RWPE2 (cell line): ENCODE measurements around the gene CHCHD2.
A peak's percentile ranks its signal among the peaks of the same experiment; 100 is the strongest.
"Not testable (repeated sequence)": the region's sequence is repeated elsewhere in the genome, so short reads cannot be mapped to it uniquely, and the experiment has no call there.

ENCODE experiments used
- ATAC-seq: fragments of 200-7000 bp; cut with Tn5 transposase; 3 replicates; pipeline ENCODE4 v1.9.1; 2021; ENCODE audit warnings: low read depth
- DNase-seq: peaks from one replicate; pipeline ENCODE4 v3.0.0-alpha.2; 2020; ENCODE audit warnings: low spot score
- H3K27ac ChIP-seq: fragments of 450-650 bp; 2 replicates; pipeline ENCODE4 v1.5.1; 2017; ENCODE audit warnings: mild to moderate bottlenecking; ENCODE audit not compliant: poor library complexity, severe bottlenecking
- H3K27me3 ChIP-seq: fragments of 250-450 bp; sonication (Bioruptor Pico); 2 replicates; pipeline ENCODE4 v1.5.1; 2021; ENCODE audit warnings: mild to moderate bottlenecking, moderate library complexity; ENCODE audit not compliant: insufficient read depth, poor library complexity, severe bottlenecking
- H3K36me3 ChIP-seq: fragments of 250-450 bp; sonication (Bioruptor Pico); 2 replicates; pipeline ENCODE4 v1.5.1; 2020; ENCODE audit warnings: low read depth, mild to moderate bottlenecking, moderate library complexity
- H3K4me1 ChIP-seq: fragments of 250-450 bp; sonication (Bioruptor Pico); 2 replicates; pipeline ENCODE4 v1.5.1; 2021; ENCODE audit warnings: mild to moderate bottlenecking, moderate library complexity; ENCODE audit not compliant: insufficient read depth, poor library complexity, severe bottlenecking
- H3K4me3 ChIP-seq: fragments of 250-450 bp; sonication (Bioruptor Pico); 2 replicates; pipeline ENCODE4 v1.5.1; 2021; ENCODE audit warnings: mild to moderate bottlenecking, moderate library complexity; ENCODE audit not compliant: severe bottlenecking
- H3K9me3 ChIP-seq: fragments of 250-450 bp; sonication (Bioruptor Pico); 2 replicates; pipeline ENCODE4 v1.5.1; 2021; ENCODE audit warnings: mild to moderate bottlenecking, moderate library complexity; ENCODE audit not compliant: severe bottlenecking
- CTCF ChIP-seq: fragments of 450-650 bp; IDR thresholded peaks from one replicate; pipeline ENCODE4 v1.5.1; 2017; ENCODE audit warnings: mild to moderate bottlenecking, moderate library complexity; ENCODE audit not compliant: poor library complexity, severe bottlenecking

Gene CHCHD2

GRCh38 chr7:56121440-56121839 is 15.2 kb upstream of the CHCHD2 start:
- no peak overlapping the region for H3K4me3 ChIP-seq
- H3K4me1 ChIP-seq, result no peaks in the 10 kb centered on the region
- H3K9me3 ChIP-seq, result no peaks in the 10 kb centered on the region

GRCh38 chr7:56115852-56116538 is 9.7 kb upstream of the CHCHD2 start, which contains the start of gene NUPR2:
Gene NUPR2 (minus strand): TSS chr7:56116417. CDS start chr7:56116314, 103 bp downstream.
- Histone ChIP-seq H3K27me3 (no peaks in the 10 kb centered on the region), H3K4me3 (no peak within 1 kb of the TSS), H3K27ac (no peak within 1 kb of the TSS), H3K9me3 (no peaks in the 10 kb centered on the region), H3K36me3 (no peaks in the 10 kb centered on the region), H3K4me1 (no peaks in the 10 kb centered on the region)
- no peak for TF ChIP-seq CTCF
- DNase-seq (no peak), ATAC-seq (peak; percentile 60)

More at GRCh38 chr7:56121440-56121839, 15.2 kb upstream of the CHCHD2 start:
- ATAC-seq (no peak), DNase-seq (no peak)
- H3K27me3 ChIP-seq, result no peaks in the 10 kb centered on the region
- no peak for TF ChIP-seq CTCF
- H3K27ac ChIP-seq, result no peak overlapping the region
- no peaks in the 10 kb centered on the region for H3K36me3 ChIP-seq

GRCh38 chr7:56112244-56112643 is 6.0 kb upstream of the CHCHD2 start:
- not testable (repeated sequence) for H3K4me1 ChIP-seq, H3K27ac ChIP-seq, H3K9me3 ChIP-seq, H3K4me3 ChIP-seq, H3K27me3 ChIP-seq, H3K36me3 ChIP-seq, DNase-seq, ATAC-seq

- Histone ChIP-seq H3K36me3 (no peaks in the 10 kb centered on the region; the same call in 1 of the 2 replicates), H3K9me3 (no peaks in the 10 kb centered on the region), H3K27ac (no peak overlapping the region), H3K27me3 (no peaks in the 10 kb centered on the region), H3K4me3 (no peak overlapping the region), H3K4me1 (peaks cover 4% of the 10 kb centered on the region)
- TF ChIP-seq CTCF, result no peak
- no peak for ATAC-seq
- no peak for DNase-seq
Measured at GRCh38 chr7:56110611-56111010, 4.3 kb upstream of the CHCHD2 start.

- H3K27ac ChIP-seq, result no peak overlapping the region
- TF ChIP-seq CTCF, result no peak
- no peak for ATAC-seq
- no peaks in the 10 kb centered on the region for H3K9me3 ChIP-seq
- no peaks in the 10 kb centered on the region for H3K27me3 ChIP-seq
- H3K4me3 ChIP-seq, result no peak overlapping the region
- peaks cover 7% of the 10 kb centered on the region for H3K4me1 ChIP-seq
- no peak for DNase-seq
- H3K36me3 ChIP-seq, result peaks cover 25% of the 10 kb centered on the region
Measured at GRCh38 chr7:56107954-56108258, 1.6 kb upstream of the CHCHD2 start.
